IMR-90 (cell line): ENCODE results near the gene SLC46A2. TPM values are rescaled to one million over a fixed set of nuclear protein-coding genes. Genes with fewer than 3 reads are reported as not detected.

Source experiments
- ATAC-seq: fragments of 200-7000 bp; cut with Tn5 transposase; 2 replicates; pipeline ENCODE4 v1.9.1; 2020; ENCODE audit warnings: low read depth, mild to moderate bottlenecking, moderate library complexity
- BruUV-seq: library from RNA; stranded (reverse); fragments of 400-500 nt; replicated peaks from 2 replicates; lab custom pipeline; 2021; lab: Mats Ljungman, UMichigan
- CTCF ChIA-PET: fragments of 300-600 bp; formaldehyde crosslinking; extraction: SDS; loops from one replicate; lab custom pipeline; 2021; ENCODE audit warnings: antibody characterized with exemption; lab: Yijun Ruan, JAX
- POLR2A ChIA-PET: fragments of 300-600 bp; sonication (Branson Sonifier 250); formaldehyde crosslinking; loops from one replicate; lab custom pipeline; 2022; ENCODE audit warnings: antibody characterized with exemption; ENCODE audit not compliant: unreplicated experiment; lab: Charles Lee
- DNase-seq: peaks from one replicate; pipeline ENCODE4 v3.0.0; 2013
- H2AFZ ChIP-seq: replicated peaks from 2 replicates; pipeline ENCODE3; 2013; ENCODE audit warnings: low read length, mild to moderate bottlenecking; ENCODE audit not compliant: poor library complexity
- H2AK5ac ChIP-seq: 2 replicates; pipeline ENCODE4 v1.6.1; 2013; ENCODE audit warnings: low read depth, low read length, inconsistent platforms
- H2AK9ac ChIP-seq: replicated peaks from 2 replicates; pipeline ENCODE3; 2013; ENCODE audit warnings: mild to moderate bottlenecking, low read depth, low read length, moderate library complexity; ENCODE audit not compliant: poor library complexity
- H2BK120ac ChIP-seq: 2 replicates; pipeline ENCODE4 v1.6.1; 2013; ENCODE audit warnings: low read depth, low read length, inconsistent platforms
- H2BK15ac ChIP-seq: 3 replicates; pipeline ENCODE4 v1.6.1; 2013; ENCODE audit warnings: low read depth, low read length, inconsistent platforms
- H2BK20ac ChIP-seq: 2 replicates; pipeline ENCODE4 v1.6.1; 2013; ENCODE audit warnings: low read depth, mild to moderate bottlenecking, inconsistent platforms, low read length, moderate library complexity
- H2BK5ac ChIP-seq: 2 replicates; pipeline ENCODE4 v1.6.1; 2013; ENCODE audit warnings: mild to moderate bottlenecking, low read depth, low read length, inconsistent platforms; ENCODE audit not compliant: poor library complexity, severe bottlenecking
- H3K14ac ChIP-seq: replicated peaks from 2 replicates; pipeline ENCODE4 v1.6.1; 2013; ENCODE audit warnings: low read depth, low read length, inconsistent platforms
- H3K18ac ChIP-seq: 2 replicates; pipeline ENCODE4 v1.6.1; 2013; ENCODE audit warnings: low read depth, low read length, control low read depth
- H3K23ac ChIP-seq: 2 replicates; pipeline ENCODE4 v1.6.1; 2013; ENCODE audit warnings: low read depth, low read length, inconsistent platforms
- H3K27ac ChIP-seq: 2 replicates; pipeline ENCODE4 v1.5.1; 2013; ENCODE audit warnings: mild to moderate bottlenecking, control low read depth, low read length; ENCODE audit not compliant: insufficient read depth
- H3K27me3 ChIP-seq: 2 replicates; pipeline ENCODE4 v1.6.1; 2013; ENCODE audit warnings: low read length; ENCODE audit not compliant: control insufficient read depth, insufficient read depth
- H3K36me3 ChIP-seq: 2 replicates; pipeline ENCODE4 v1.6.1; 2013; ENCODE audit warnings: low read length, mixed read lengths; ENCODE audit not compliant: control insufficient read depth, insufficient read depth
- H3K4ac ChIP-seq: 2 replicates; pipeline ENCODE4 v1.6.1; 2013; ENCODE audit warnings: low read depth, low read length, inconsistent platforms
- H3K4me1 ChIP-seq: 2 replicates; pipeline ENCODE4 v1.6.1; 2013; ENCODE audit warnings: low read length, mixed read lengths; ENCODE audit not compliant: control insufficient read depth, insufficient read depth
- H3K4me2 ChIP-seq: 2 replicates; pipeline ENCODE4 v1.6.1; 2013; ENCODE audit warnings: low read depth, mild to moderate bottlenecking, control low read depth, low read length, moderate library complexity
- H3K4me3 ChIP-seq: 2 replicates; pipeline ENCODE4 v1.5.1; 2013; ENCODE audit warnings: low read depth, mild to moderate bottlenecking, control low read depth, low read length, moderate library complexity; ENCODE audit not compliant: insufficient read depth
- H3K56ac ChIP-seq: 2 replicates; pipeline ENCODE4 v1.6.1; 2013; ENCODE audit warnings: low read length, inconsistent platforms; ENCODE audit not compliant: insufficient read depth; ENCODE audit errors: extremely low read depth
- H3K79me1 ChIP-seq, 2 experiments: 2 replicates each; pipeline ENCODE4 v1.6.1; 2013; ENCODE audit warnings: low read length in 2 of 2, inconsistent platforms in 1 of 2, low read depth in 1 of 2
- H3K9ac ChIP-seq: 2 replicates; pipeline ENCODE4 v1.6.1; 2013; ENCODE audit warnings: low read depth, low read length, control low read depth
- H3K9me1 ChIP-seq: 2 replicates; pipeline ENCODE4 v1.6.1; 2013; ENCODE audit warnings: low read length, inconsistent platforms; ENCODE audit not compliant: insufficient read depth
- H3K9me3 ChIP-seq: 2 replicates; pipeline ENCODE4 v1.6.1; 2013; ENCODE audit warnings: low read length; ENCODE audit not compliant: control insufficient read depth, insufficient read depth
- H4K20me1 ChIP-seq: 2 replicates; pipeline ENCODE4 v1.6.1; 2013; ENCODE audit warnings: low read length, inconsistent platforms; ENCODE audit not compliant: insufficient read depth
- H4K5ac ChIP-seq: 2 replicates; pipeline ENCODE4 v1.6.1; 2013; ENCODE audit warnings: mild to moderate bottlenecking, low read depth, low read length, control low read depth
- H4K8ac ChIP-seq, 2 experiments: 2 replicates each; pipeline ENCODE4 v1.6.1; 2013; ENCODE audit warnings: low read depth in 2 of 2, low read length in 2 of 2, control low read depth in 1 of 2, inconsistent platforms in 1 of 2
- H4K91ac ChIP-seq: 2 replicates; pipeline ENCODE4 v1.6.1; 2013; ENCODE audit warnings: low read depth, low read length, inconsistent platforms; ENCODE audit not compliant: insufficient read depth
- BHLHE40 ChIP-seq: fragments of 150-350 bp; IDR thresholded peaks from 2 replicates; pipeline ENCODE4 v1.6.1; 2016; ENCODE audit warnings: mild to moderate bottlenecking, low read depth, low read length
- CEBPB ChIP-seq: IDR thresholded peaks from 2 replicates; pipeline ENCODE4 v1.6.1; 2012; ENCODE audit warnings: low read depth, low read length, improper control_type of control experiment
- CHD1 ChIP-seq: IDR thresholded peaks from 2 replicates; pipeline ENCODE4 v1.6.1; 2012; ENCODE audit warnings: low read depth, low read length, improper control_type of control experiment
- CTCF ChIP-seq: conservative IDR thresholded peaks from 2 replicates; pipeline ENCODE4 v1.5.1; 2012; ENCODE audit warnings: mild to moderate bottlenecking, low read depth, low read length, improper control_type of control experiment
- FOS ChIP-seq: fragments of 150-350 bp; IDR thresholded peaks from 2 replicates; pipeline ENCODE4 v1.6.1; 2016; ENCODE audit warnings: low read depth, low read length
- MAFK ChIP-seq: IDR thresholded peaks from 2 replicates; pipeline ENCODE4 v1.6.1; 2012; ENCODE audit warnings: low read depth, low read length, improper control_type of control experiment
- MAZ ChIP-seq: IDR thresholded peaks from 2 replicates; pipeline ENCODE4 v1.6.1; 2012; ENCODE audit warnings: low read depth, mild to moderate bottlenecking, low read length, improper control_type of control experiment, moderate library complexity, borderline replicate concordance
- MXI1 ChIP-seq: IDR thresholded peaks from 2 replicates; pipeline ENCODE4 v1.6.1; 2012; ENCODE audit warnings: low read depth, mild to moderate bottlenecking, low read length, moderate library complexity, borderline replicate concordance
- NFE2L2 ChIP-seq: fragments of 150-350 bp; IDR thresholded peaks from 2 replicates; pipeline ENCODE4 v1.6.1; 2016; ENCODE audit warnings: low read depth, mild to moderate bottlenecking, low read length
- POLR2A ChIP-seq: IDR thresholded peaks from 2 replicates; pipeline ENCODE4 v1.6.1; 2012; ENCODE audit warnings: mild to moderate bottlenecking, low read depth, low read length
- RAD21 ChIP-seq: IDR thresholded peaks from 2 replicates; pipeline ENCODE4 v1.6.1; 2012; ENCODE audit warnings: low read length, improper control_type of control experiment
- RCOR1 ChIP-seq: IDR thresholded peaks from 2 replicates; pipeline ENCODE4 v1.6.1; 2012; ENCODE audit warnings: mild to moderate bottlenecking, low read length, improper control_type of control experiment; ENCODE audit not compliant: insufficient replicate concordance
- RFX5 ChIP-seq: IDR thresholded peaks from 2 replicates; pipeline ENCODE4 v1.8.0; 2012; ENCODE audit warnings: low read depth, mild to moderate bottlenecking, low read length, moderate library complexity
- SMC3 ChIP-seq: fragments of 150-350 bp; IDR thresholded peaks from 2 replicates; pipeline ENCODE4 v1.6.1; 2016; ENCODE audit warnings: low read depth, mild to moderate bottlenecking, antibody characterized with exemption, low read length, moderate library complexity
- USF2 ChIP-seq: fragments of 150-350 bp; IDR thresholded peaks from 2 replicates; pipeline ENCODE4 v1.6.1; 2017; ENCODE audit warnings: mild to moderate bottlenecking, antibody characterized with exemption, low read length, low read depth
- WGBS, 2 experiments: methylation state at CpG; one replicate each; pipeline versions ENCODE4 v1.1.5 to v1.1.7; 2013; ENCODE audit warnings: missing lambda C conversion rate in 2 of 2; ENCODE audit not compliant: insufficient read length in 1 of 2; ENCODE audit errors: extremely low coverage in 2 of 2; 5-methylcytosine and 5-hydroxymethylcytosine counted together
- dilution Hi-C: fragments of 300-500 bp; cut with HindIII; formaldehyde crosslinking; loops from one replicate; pipeline ENCODE4 v1.14.3; 2018; ENCODE audit warnings: low sequenced_read_pairs; ENCODE audit not compliant: unreplicated experiment
- in situ Hi-C: fragments of 300-500 bp; cut with MboI; formaldehyde crosslinking; loops from 3 replicates; pipeline ENCODE4 v1.14.3; 2019; ENCODE audit warnings: low sequenced_read_pairs, inconsistent platforms, mixed read lengths
- intact Hi-C: fragments of 100-400 bp; cut with micrococcal nuclease; formaldehyde crosslinking; loops from 2 replicates; pipeline ENCODE4 v1.10.0; 2022
- polyA plus RNA-seq, 3 experiments: library from polyadenylated mRNA; depleted of rRNA; stranded (reverse); fragments of >200 nt; gene quantifications; 2 replicates each; pipeline ENCODE4 v1.2.3, GENCODE V29; 2012; ENCODE audit warnings: low replicate concordance in 1 of 3
- total RNA-seq: library from RNA; depleted of rRNA; stranded (reverse); fragments of >200 nt; gene quantifications from 2 replicates; pipeline ENCODE4 v1.2.3, GENCODE V29; 2012
- TF ChIP-seq, protein P1 (sequence below): fragments of 150-350 bp; IDR thresholded peaks from 2 replicates; pipeline ENCODE4 v1.6.1; 2016; ENCODE audit warnings: low read depth, mild to moderate bottlenecking, low read length, moderate library complexity, borderline replicate concordance

The SLC46A2 gene
- total and polyA plus RNA-seq, 2 of the 4 experiments (the other 2 are of a cell fraction) = not detected

DNA sequence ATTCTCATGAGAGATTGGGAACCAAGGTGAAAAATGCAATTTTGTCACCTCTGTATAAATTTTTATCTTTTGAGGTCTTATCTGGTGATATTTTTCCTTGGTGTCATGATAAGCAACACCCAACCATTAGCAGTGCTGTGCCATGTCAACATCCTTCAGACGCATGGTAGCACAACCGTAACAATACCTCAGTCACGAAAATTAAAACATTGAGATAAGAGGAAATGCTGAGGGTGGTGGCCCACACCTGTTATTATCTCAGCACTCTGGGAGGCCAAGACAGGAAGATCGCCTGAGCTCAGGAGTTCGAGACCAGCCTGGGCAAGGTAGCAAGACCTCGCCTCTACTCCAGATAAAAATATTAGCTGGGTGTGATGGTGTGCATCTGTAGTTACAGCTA lies 32.7 kb downstream of the SLC46A2 start:
- Histone ChIP-seq H3K4ac (no peak overlapping the region), H2BK15ac (no peak overlapping the region), H2AK9ac (no peak overlapping the region), H3K18ac (no peak overlapping the region), H2AK5ac (no peak overlapping the region), H3K4me2 (no peak overlapping the region), H3K27ac (no peak overlapping the region), H3K56ac (no peak overlapping the region), H2BK5ac (no peak overlapping the region), H3K23ac (no peak overlapping the region), H3K79me1 (peaks cover 0 to 7% of the 10 kb centered on the region in 2 experiments; a peak in 2 of 4 replicates), H3K4me3 (no peak overlapping the region), H3K4me1 (peaks cover 13% of the 10 kb centered on the region), H4K20me1 (peaks cover 2% of the 10 kb centered on the region; the same call in 1 of the 2 replicates), H2AFZ (no peak overlapping the region), H3K27me3 (no peaks in the 10 kb centered on the region), H3K9ac (no peak overlapping the region), H2BK120ac (no peak overlapping the region; the same call in 1 of the 2 replicates), H4K91ac (no peak overlapping the region), H4K5ac (no peak overlapping the region), H2BK20ac (no peak overlapping the region), H3K36me3 (peaks cover 6% of the 10 kb centered on the region), H3K9me1 (peaks cover 8% of the 10 kb centered on the region), H3K14ac (no peak overlapping the region), H3K9me3 (no peaks in the 10 kb centered on the region), H4K8ac (no peak overlapping the region)
- in situ Hi-C loops = no loop called here
- ATAC-seq (no peak), DNase-seq (no peak)
- 100% methylated on average over 2 of the region's 6 CpGs; no CpG with 5 or more reads in 1 of the 2 experiments for WGBS, 2 experiments
- BruUV-seq = no TSS peak
- dilution Hi-C loops = no loop called here
- TF ChIP-seq RAD21 (no peak), MAFK (no peak), CEBPB (no peak), BHLHE40 (no peak), MXI1 (no peak), SMC3 (no peak), POLR2A (no peak), FOS (no peak), CTCF (no peak), NFE2L2 (no peak), RFX5 (no peak), MAZ (no peak), USF2 (no peak), CHD1 (no peak), RCOR1 (no peak)
- TF ChIP-seq, protein P1, sequence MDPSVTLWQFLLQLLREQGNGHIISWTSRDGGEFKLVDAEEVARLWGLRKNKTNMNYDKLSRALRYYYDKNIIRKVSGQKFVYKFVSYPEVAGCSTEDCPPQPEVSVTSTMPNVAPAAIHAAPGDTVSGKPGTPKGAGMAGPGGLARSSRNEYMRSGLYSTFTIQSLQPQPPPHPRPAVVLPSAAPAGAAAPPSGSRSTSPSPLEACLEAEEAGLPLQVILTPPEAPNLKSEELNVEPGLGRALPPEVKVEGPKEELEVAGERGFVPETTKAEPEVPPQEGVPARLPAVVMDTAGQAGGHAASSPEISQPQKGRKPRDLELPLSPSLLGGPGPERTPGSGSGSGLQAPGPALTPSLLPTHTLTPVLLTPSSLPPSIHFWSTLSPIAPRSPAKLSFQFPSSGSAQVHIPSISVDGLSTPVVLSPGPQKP = no peak
- ChIA-PET CTCF (no interaction called here), POLR2A (no interaction called here)
- intact Hi-C loops = no loop called here
